ENCODE measurements around the gene ARHGAP44. TPM values are rescaled to one million over a fixed set of nuclear protein-coding genes. Genes with fewer than 3 reads are reported as not detected.

ARHGAP44 gene
- total and polyA plus RNA-seq, 9 of the 15 experiments (the other 6 are each of a cell fraction or from before 2014, with no cell fraction given) = 0.01 to 0.68 (median 0.07) TPM; not detected in 1

- TF ChIP-seq SMARCA4 (IDR thresholded peaks at IDR 0.05) (no peak), CBX1 (IDR thresholded peaks at IDR 0.05; ENCODE audit: low read depth) (no peak), ATF1 (CRISPR knock-in tag; IDR thresholded peaks at IDR 0.05) (no peak), ATF1 (tag; IDR thresholded peaks at IDR 0.05) (no peak), STAG1 (CRISPR knock-in tag; IDR thresholded peaks at IDR 0.05; ENCODE audit: borderline replicate concordance) (no peak)
- 0% methylated on average over 3 of the region's 3 CpGs for whole genome bisulfite sequencing (ENCODE audit: insufficient coverage, low coverage, missing lambda C conversion rate)
- ATAC-seq (no peak), DNase-seq (ENCODE audit: extremely low read depth in 1 of 4, low spot score in 3 of 4) (no peak), FAIRE-seq (no peak)
- BruUV-seq (replicated peaks) = no TSS peak
- Histone ChIP-seq H3K27me3 (ENCODE audit: control insufficient read depth in 2 of 2, insufficient read depth in 2 of 2, low read length in 2 of 2) (peaks cover 0 to 10% of the 10 kb centered on the region in 2 experiments; a peak in 2 of 5 replicates), H2AFZ (ENCODE audit: low read depth, low read length) (no peak overlapping the region), H3K4me2 (ENCODE audit: insufficient read depth, low read length) (no peak overlapping the region), H3K79me2 (ENCODE audit: control insufficient read depth, insufficient read depth, low read length) (no peaks in the 10 kb centered on the region), H3K9me1 (ENCODE audit: control insufficient read depth, insufficient read depth, low read length) (no peaks in the 10 kb centered on the region), H3K27ac (ENCODE audit: extremely low read depth, low read depth, low read length) (no peak overlapping the region), H4K20me1 (replicated peaks; ENCODE audit: control insufficient read depth, insufficient read depth, low read length) (no peaks in the 10 kb centered on the region), H3K36me3 (ENCODE audit: control insufficient read depth, insufficient read depth, low read length) (no peaks in the 10 kb centered on the region), H3K9ac (ENCODE audit: insufficient read depth in 1 of 2, low read depth in 2 of 2, low read length in 2 of 2) (no peak overlapping the region), H3K9me3 (replicated peaks; ENCODE audit: control insufficient read depth, insufficient read depth, low read depth, low read length) (no peaks in the 10 kb centered on the region), H3K4me1 (replicated peaks in 1 of 2; ENCODE audit: control insufficient read depth in 2 of 2, insufficient read depth in 2 of 2, low read length in 2 of 2) (no peaks in the 10 kb centered on the region), H3K4me3 (no peak overlapping the region)
- POLR2A ChIA-PET = no interaction called here
- in situ Hi-C loops (cut with MboI) = no loop called here
- intact Hi-C loops (cut with micrococcal nuclease) = loop anchor here (5.0 to 10.0 kb wide), 3 partner anchors 188 to 561 kb away; no protein-coding TSS in a partner anchor
- CTCF ChIA-PET (ENCODE audit: low intra/inter-chr PET ratio) = no interaction called here
These were observed 46.3 kb upstream of the ARHGAP44 start for GRCh38 chr17:12743046-12743445.

- H3K79me2 ChIP-seq (ENCODE audit: control insufficient read depth, insufficient read depth, low read length) = no peaks in the 10 kb centered on the region
- DNase-seq (ENCODE audit: extremely low read depth in 1 of 4, low spot score in 3 of 4) (no peak), FAIRE-seq (no peak), ATAC-seq (no peak)
- H3K9ac ChIP-seq (ENCODE audit: insufficient read depth in 1 of 2, low read depth in 2 of 2, low read length in 2 of 2) = no peak overlapping the region
- no peaks in the 10 kb centered on the region for H4K20me1 ChIP-seq (replicated peaks; ENCODE audit: control insufficient read depth, insufficient read depth, low read length)
- no peak overlapping the region for H3K4me3 ChIP-seq
- WGBS (ENCODE audit: insufficient coverage, low coverage, missing lambda C conversion rate) = 5% methylated on average over 5 of the region's 5 CpGs
- no peak overlapping the region for H3K4me2 ChIP-seq (ENCODE audit: insufficient read depth, low read length)
- no peaks in the 10 kb centered on the region for H3K36me3 ChIP-seq (ENCODE audit: control insufficient read depth, insufficient read depth, low read length)
- H3K27me3 ChIP-seq (ENCODE audit: control insufficient read depth in 2 of 2, insufficient read depth in 2 of 2, low read length in 2 of 2) = peaks cover 0 to 6% of the 10 kb centered on the region in 2 experiments; a peak in 2 of 5 replicates
- no peaks in the 10 kb centered on the region for H3K9me3 ChIP-seq (replicated peaks; ENCODE audit: control insufficient read depth, insufficient read depth, low read depth, low read length)
- BruUV-seq (replicated peaks) = no TSS peak
- in situ Hi-C loops (cut with MboI) (no loop called here), intact Hi-C loops (cut with micrococcal nuclease) (loop anchor here (5.0 to 10.0 kb wide), 3 partner anchors 189 to 562 kb away; no protein-coding TSS in a partner anchor)
- ChIA-PET CTCF (ENCODE audit: low intra/inter-chr PET ratio) (no interaction called here), POLR2A (no interaction called here)
- no peak overlapping the region for H3K27ac ChIP-seq (ENCODE audit: extremely low read depth, low read depth, low read length)
- H3K4me1 ChIP-seq (replicated peaks in 1 of 2; ENCODE audit: control insufficient read depth in 2 of 2, insufficient read depth in 2 of 2, low read length in 2 of 2) = no peaks in the 10 kb centered on the region
- no peak overlapping the region for H2AFZ ChIP-seq (ENCODE audit: low read depth, low read length)
- no peaks in the 10 kb centered on the region for H3K9me1 ChIP-seq (ENCODE audit: control insufficient read depth, insufficient read depth, low read length)
- TF ChIP-seq AFF1 (IDR thresholded peaks at IDR 0.05; ENCODE audit: low read depth in 1 of 2, partially characterized antibody in 2 of 2) (no peak), U2AF2 (optimal IDR thresholded peaks at IDR 0.05; ENCODE audit: low read depth, low read length) (no peak), HNRNPL (IDR thresholded peaks at IDR 0.05; ENCODE audit: low read depth, low read length) (no peak)
These were observed 45.0 kb upstream of the ARHGAP44 start for GRCh38 chr17:12744298-12744697.

Measured in K562 (cell line).